NT2/D1 (cell line): ENCODE measurements around the gene EFNA3.

ENCODE experiments used
- SUZ12 ChIP-seq: IDR thresholded peaks from 2 replicates; pipeline ENCODE4 v1.6.1; 2011; ENCODE audit not compliant: insufficient read length, insufficient read depth; ENCODE audit errors: extremely low read depth
- YY1 ChIP-seq: IDR thresholded peaks from 2 replicates; pipeline ENCODE4 v1.6.1; 2011; ENCODE audit not compliant: insufficient read length, insufficient read depth
- ZNF274 ChIP-seq: IDR thresholded peaks from 2 replicates; pipeline ENCODE4 v1.6.1; 2011; ENCODE audit warnings: mild to moderate bottlenecking, low read depth, low read length

- TF ChIP-seq YY1 (no peak), ZNF274 (no peak), SUZ12 (no peak)
Observed at GRCh38 chr1:155057788-155058211, 20.8 kb upstream of the EFNA3 start.
